DND-41 (cell line): ENCODE data around the gene KDM6A.

Experiments
- EZH2 ChIP-seq: IDR thresholded peaks from 3 replicates; pipeline ENCODE4 v1.6.1; 2012; ENCODE audit warnings: borderline replicate concordance, low read depth, mild to moderate bottlenecking, moderate library complexity, low read length, inconsistent platforms; ENCODE audit not compliant: severe bottlenecking
- TF ChIP-seq, protein P1 (sequence below): IDR thresholded peaks from 2 replicates; pipeline ENCODE4 v1.5.1; 2012; ENCODE audit warnings: borderline replicate concordance, low read length, moderate library complexity, mild to moderate bottlenecking; ENCODE audit not compliant: poor library complexity, severe bottlenecking; ENCODE audit errors: extremely low read depth

DNA sequence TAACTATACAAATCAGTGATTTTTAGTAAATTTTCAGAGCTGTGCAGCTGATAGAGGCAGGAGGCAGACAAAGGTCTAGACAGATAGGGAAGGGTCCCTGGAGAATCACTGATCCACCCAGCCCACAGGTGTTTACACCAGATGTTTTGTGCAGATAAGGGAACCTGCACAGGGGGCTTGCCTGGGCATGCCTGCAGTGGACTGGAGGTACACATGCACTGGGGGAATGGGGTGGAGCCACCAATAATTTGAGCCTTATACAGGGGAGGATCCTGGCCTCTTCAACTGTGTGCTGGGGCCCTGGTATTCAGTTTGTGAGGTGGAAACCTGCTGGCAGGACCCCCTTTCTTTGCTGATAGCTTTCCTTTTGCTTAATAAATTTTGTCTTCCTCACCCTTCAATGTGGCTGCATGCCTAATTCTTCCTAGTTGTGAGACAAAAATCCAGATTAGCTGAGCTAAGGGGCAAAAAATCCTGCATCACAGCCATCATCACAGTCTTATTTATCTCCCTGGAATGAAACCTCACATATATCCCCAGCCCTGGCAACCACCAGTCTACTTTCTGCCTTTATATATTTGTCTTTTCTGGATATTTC lies 102.8 kb downstream of the KDM6A start:
- TF ChIP-seq, protein P1, sequence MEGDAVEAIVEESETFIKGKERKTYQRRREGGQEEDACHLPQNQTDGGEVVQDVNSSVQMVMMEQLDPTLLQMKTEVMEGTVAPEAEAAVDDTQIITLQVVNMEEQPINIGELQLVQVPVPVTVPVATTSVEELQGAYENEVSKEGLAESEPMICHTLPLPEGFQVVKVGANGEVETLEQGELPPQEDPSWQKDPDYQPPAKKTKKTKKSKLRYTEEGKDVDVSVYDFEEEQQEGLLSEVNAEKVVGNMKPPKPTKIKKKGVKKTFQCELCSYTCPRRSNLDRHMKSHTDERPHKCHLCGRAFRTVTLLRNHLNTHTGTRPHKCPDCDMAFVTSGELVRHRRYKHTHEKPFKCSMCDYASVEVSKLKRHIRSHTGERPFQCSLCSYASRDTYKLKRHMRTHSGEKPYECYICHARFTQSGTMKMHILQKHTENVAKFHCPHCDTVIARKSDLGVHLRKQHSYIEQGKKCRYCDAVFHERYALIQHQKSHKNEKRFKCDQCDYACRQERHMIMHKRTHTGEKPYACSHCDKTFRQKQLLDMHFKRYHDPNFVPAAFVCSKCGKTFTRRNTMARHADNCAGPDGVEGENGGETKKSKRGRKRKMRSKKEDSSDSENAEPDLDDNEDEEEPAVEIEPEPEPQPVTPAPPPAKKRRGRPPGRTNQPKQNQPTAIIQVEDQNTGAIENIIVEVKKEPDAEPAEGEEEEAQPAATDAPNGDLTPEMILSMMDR, result no peak
- no peak for TF ChIP-seq EZH2
